Activated naive CD4-positive, alpha-beta T cell treated with anti-CD3 and anti-CD28 coated beads, Interleukin-2, amount 10 ng/mL, durations not matched to agents 7 days and 5 days (primary cell): ENCODE data around the gene CHCT1.

Source experiments
- CTCF ChIA-PET: fragments of 350-600 bp; sonication (Branson Sonifier 250); formaldehyde crosslinking; loops from one replicate; lab custom pipeline; 2021; ENCODE audit warnings: antibody characterized with exemption; lab: Charles Lee
- DNase-seq: peaks from one replicate; pipeline ENCODE4 v3.0.0-alpha.2; 2020
- H3K27ac Mint-ChIP-seq: one replicate; pipeline ENCODE4 v1.8.0; 2021; ENCODE audit warnings: mild to moderate bottlenecking, moderate library complexity, mixed read lengths
- H3K27me3 Mint-ChIP-seq: one replicate; pipeline ENCODE4 v1.8.0; 2021; ENCODE audit warnings: mild to moderate bottlenecking, mixed read lengths
- H3K36me3 Mint-ChIP-seq: one replicate; pipeline ENCODE4 v1.8.0; 2021; ENCODE audit warnings: mixed read lengths
- H3K4me1 Mint-ChIP-seq: one replicate; pipeline ENCODE4 v1.8.0; 2021; ENCODE audit warnings: mixed read lengths
- H3K4me3 Mint-ChIP-seq: one replicate; pipeline ENCODE4 v1.8.0; 2021; ENCODE audit warnings: mild to moderate bottlenecking, moderate library complexity, mixed read lengths
- H3K9me3 Mint-ChIP-seq: one replicate; pipeline ENCODE4 v1.8.0; 2021; ENCODE audit warnings: mixed read lengths

CHCT1 gene

GRCh38 chr17:60442271-60443173, 20.2 kb downstream of the CHCT1 start:
- Mint-ChIP-seq H3K27ac (no peak overlapping the region), H3K4me3 (no peak overlapping the region), H3K27me3 (no peaks in the 10 kb centered on the region), H3K4me1 (no peaks in the 10 kb centered on the region), H3K36me3 (peaks cover 9% of the 10 kb centered on the region), H3K9me3 (no peaks in the 10 kb centered on the region)
- no peak for DNase-seq
- CTCF ChIA-PET = no interaction called here

- no peak overlapping the region for H3K4me3 Mint-ChIP-seq
- peaks cover 16% of the 10 kb centered on the region for H3K36me3 Mint-ChIP-seq
- no peaks in the 10 kb centered on the region for H3K4me1 Mint-ChIP-seq
- CTCF ChIA-PET = no interaction called here
- H3K27me3 Mint-ChIP-seq = no peaks in the 10 kb centered on the region
- no peak overlapping the region for H3K27ac Mint-ChIP-seq
- no peaks in the 10 kb centered on the region for H3K9me3 Mint-ChIP-seq
- DNase-seq = no peak
These were observed 21.4 kb downstream of the CHCT1 start for GRCh38 chr17:60443713-60444112.

GRCh38 chr17:60445144-60445543, 22.9 kb downstream of the CHCT1 start:
- H3K36me3 Mint-ChIP-seq = peaks cover 20% of the 10 kb centered on the region
- no peak overlapping the region for H3K27ac Mint-ChIP-seq
- no peaks in the 10 kb centered on the region for H3K4me1 Mint-ChIP-seq
- no peak overlapping the region for H3K4me3 Mint-ChIP-seq
- H3K27me3 Mint-ChIP-seq = no peaks in the 10 kb centered on the region
- H3K9me3 Mint-ChIP-seq = no peaks in the 10 kb centered on the region
- DNase-seq = no peak
- CTCF ChIA-PET = no interaction called here

- no peaks in the 10 kb centered on the region for H3K9me3 Mint-ChIP-seq
- no peak for DNase-seq
- H3K4me1 Mint-ChIP-seq = no peaks in the 10 kb centered on the region
- no peak overlapping the region for H3K27ac Mint-ChIP-seq
- no peaks in the 10 kb centered on the region for H3K27me3 Mint-ChIP-seq
- CTCF ChIA-PET = no interaction called here
- no peak overlapping the region for H3K4me3 Mint-ChIP-seq
- H3K36me3 Mint-ChIP-seq = peaks cover 20% of the 10 kb centered on the region
These were observed 25.1 kb downstream of the CHCT1 start for GRCh38 chr17:60447375-60447774.

GRCh38 chr17:60451071-60451470, 28.8 kb downstream of the CHCT1 start:
- no peak overlapping the region for H3K27ac Mint-ChIP-seq
- H3K4me1 Mint-ChIP-seq = no peaks in the 10 kb centered on the region
- CTCF ChIA-PET = no interaction called here
- no peaks in the 10 kb centered on the region for H3K9me3 Mint-ChIP-seq
- DNase-seq = no peak
- peaks cover 26% of the 10 kb centered on the region for H3K36me3 Mint-ChIP-seq
- H3K27me3 Mint-ChIP-seq = no peaks in the 10 kb centered on the region
- no peak overlapping the region for H3K4me3 Mint-ChIP-seq

GRCh38 chr17:60451965-60452364, 29.7 kb downstream of the CHCT1 start:
- CTCF ChIA-PET = no interaction called here
- no peak for DNase-seq
- H3K27me3 Mint-ChIP-seq = no peaks in the 10 kb centered on the region
- H3K9me3 Mint-ChIP-seq = no peaks in the 10 kb centered on the region
- H3K4me1 Mint-ChIP-seq = no peaks in the 10 kb centered on the region
- H3K4me3 Mint-ChIP-seq = no peak overlapping the region
- H3K36me3 Mint-ChIP-seq = peaks cover 29% of the 10 kb centered on the region
- H3K27ac Mint-ChIP-seq = no peak overlapping the region

GRCh38 chr17:60455378-60455777, 33.1 kb downstream of the CHCT1 start:
- peaks cover 37% of the 10 kb centered on the region for H3K36me3 Mint-ChIP-seq
- DNase-seq = no peak
- no peak overlapping the region for H3K27ac Mint-ChIP-seq
- no peaks in the 10 kb centered on the region for H3K4me1 Mint-ChIP-seq
- CTCF ChIA-PET = interaction anchor here (1.4 kb wide), 1 partner anchor 183 kb away, joined by 3 read pairs; no protein-coding TSS in a partner anchor
- no peaks in the 10 kb centered on the region for H3K9me3 Mint-ChIP-seq
- no peaks in the 10 kb centered on the region for H3K27me3 Mint-ChIP-seq
- H3K4me3 Mint-ChIP-seq = no peak overlapping the region

- no peak for DNase-seq
- Mint-ChIP-seq H3K27me3 (no peaks in the 10 kb centered on the region), H3K4me3 (no peak overlapping the region), H3K36me3 (peaks cover 42% of the 10 kb centered on the region), H3K4me1 (no peaks in the 10 kb centered on the region), H3K9me3 (no peaks in the 10 kb centered on the region), H3K27ac (no peak overlapping the region)
- CTCF ChIA-PET = no interaction called here
These were observed 34.9 kb downstream of the CHCT1 start for GRCh38 chr17:60457148-60457547.

GRCh38 chr17:60461584-60461983, 39.3 kb downstream of the CHCT1 start:
- Mint-ChIP-seq H3K36me3 (peaks cover 46% of the 10 kb centered on the region), H3K4me3 (no peak overlapping the region), H3K27ac (no peak overlapping the region), H3K4me1 (no peaks in the 10 kb centered on the region), H3K27me3 (no peaks in the 10 kb centered on the region), H3K9me3 (no peaks in the 10 kb centered on the region)
- no peak for DNase-seq
- CTCF ChIA-PET = no interaction called here

GRCh38 chr17:60463157-60463835, 41.0 kb downstream of the CHCT1 start:
- Mint-ChIP-seq H3K36me3 (peaks cover 36% of the 10 kb centered on the region), H3K9me3 (no peaks in the 10 kb centered on the region), H3K27me3 (no peaks in the 10 kb centered on the region), H3K4me3 (no peak overlapping the region), H3K4me1 (no peaks in the 10 kb centered on the region), H3K27ac (no peak overlapping the region)
- CTCF ChIA-PET = no interaction called here
- DNase-seq = no peak

- Mint-ChIP-seq H3K36me3 (peaks cover 33% of the 10 kb centered on the region), H3K4me3 (no peak overlapping the region), H3K9me3 (no peaks in the 10 kb centered on the region), H3K4me1 (no peaks in the 10 kb centered on the region), H3K27me3 (no peaks in the 10 kb centered on the region), H3K27ac (no peak overlapping the region)
- CTCF ChIA-PET = interaction anchor here (0.7 kb wide), 1 partner anchor 103 kb away, joined by 3 read pairs; no protein-coding TSS in a partner anchor
- no peak for DNase-seq
These were observed 42.1 kb downstream of the CHCT1 start for GRCh38 chr17:60464343-60464742.

GRCh38 chr17:60468371-60468770, 46.1 kb downstream of the CHCT1 start:
- peaks cover 6% of the 10 kb centered on the region for H3K4me1 Mint-ChIP-seq
- no peak overlapping the region for H3K4me3 Mint-ChIP-seq
- no peaks in the 10 kb centered on the region for H3K27me3 Mint-ChIP-seq
- no peak overlapping the region for H3K27ac Mint-ChIP-seq
- no peak for DNase-seq
- peaks cover 48% of the 10 kb centered on the region for H3K36me3 Mint-ChIP-seq
- CTCF ChIA-PET = no interaction called here
- no peaks in the 10 kb centered on the region for H3K9me3 Mint-ChIP-seq

GRCh38 chr17:60471451-60471850, 49.2 kb downstream of the CHCT1 start:
- Mint-ChIP-seq H3K4me1 (peaks cover 6% of the 10 kb centered on the region), H3K36me3 (peaks cover 38% of the 10 kb centered on the region), H3K27ac (no peak overlapping the region), H3K27me3 (no peaks in the 10 kb centered on the region), H3K9me3 (no peaks in the 10 kb centered on the region), H3K4me3 (no peak overlapping the region)
- DNase-seq = no peak
- CTCF ChIA-PET = interaction anchor here (0.7 kb wide), 2 partner anchors 53 to 89 kb away, joined by 3 to 5 read pairs; no protein-coding TSS in a partner anchor

- no peaks in the 10 kb centered on the region for H3K9me3 Mint-ChIP-seq
- H3K27ac Mint-ChIP-seq = no peak overlapping the region
- peaks cover 42% of the 10 kb centered on the region for H3K36me3 Mint-ChIP-seq
- DNase-seq = no peak
- no peaks in the 10 kb centered on the region for H3K27me3 Mint-ChIP-seq
- H3K4me3 Mint-ChIP-seq = no peak overlapping the region
- peaks cover 6% of the 10 kb centered on the region for H3K4me1 Mint-ChIP-seq
- CTCF ChIA-PET = no interaction called here
These were observed 50.2 kb downstream of the CHCT1 start for GRCh38 chr17:60472449-60472848.
